SK-N-MC (cell line): ENCODE data around the gene AP3B1.

Experiments
- EZH2 ChIP-seq: fragments of 200-600 bp; sonication (generic); IDR thresholded peaks from one replicate; pipeline ENCODE4 v1.6.1; 2017; ENCODE audit warnings: antibody characterized with exemption
- FOXP2 ChIP-seq: optimal IDR thresholded peaks from 2 replicates; pipeline ENCODE3; 2011; ENCODE audit warnings: mild to moderate bottlenecking, moderate library complexity; ENCODE audit not compliant: insufficient read depth; ENCODE audit errors: extremely low read length, control extremely low read depth
- POLR2AphosphoS5 ChIP-seq: IDR thresholded peaks from 2 replicates; pipeline ENCODE4 v1.6.1; 2012; ENCODE audit warnings: mild to moderate bottlenecking, low read depth, low read length, borderline replicate concordance

DNA sequence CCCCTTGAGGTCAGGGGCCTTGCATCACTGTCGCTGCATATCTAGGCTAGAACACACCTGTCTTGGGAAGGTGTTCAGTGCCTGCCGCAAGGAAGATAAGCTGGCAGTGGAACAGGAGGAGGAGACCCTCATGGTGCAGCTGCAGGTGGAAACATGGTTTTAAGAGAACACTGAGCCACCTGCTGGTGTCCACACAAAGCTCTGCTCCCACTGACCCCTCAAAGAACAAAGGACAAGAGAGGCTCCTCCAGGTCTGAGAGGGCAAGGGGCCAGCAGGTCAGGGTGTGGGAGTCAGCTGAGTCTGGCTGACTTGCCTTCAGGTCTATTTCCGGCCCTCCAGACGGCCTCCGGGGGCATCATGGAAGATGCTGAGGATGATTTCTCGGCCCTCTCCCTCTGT is 308.2 kb downstream of the AP3B1 start:
- TF ChIP-seq POLR2AphosphoS5 (no peak), EZH2 (no peak), FOXP2 (no peak)
